ENCODE data around the gene MMEL1.

MMEL1 gene

GRCh38 chr1:2606881-2607621 is 25.8 kb downstream of the MMEL1 start:
- no peaks in the 10 kb centered on the region for H3K27me3 ChIP-seq (ENCODE audit: insufficient read depth, poor library complexity, severe bottlenecking)
- DNase-seq (ENCODE audit: low read depth in 1 of 2, low spot score in 1 of 2), result no peak
- TF ChIP-seq REST (IDR thresholded peaks at IDR 0.05; ENCODE audit: insufficient replicate concordance, low read depth), result no peak
- no peak for TF ChIP-seq POLR2AphosphoS5 (IDR thresholded peaks at IDR 0.05; ENCODE audit: low read depth)
- TF ChIP-seq GABPA (IDR thresholded peaks at IDR 0.05; ENCODE audit: low read depth), result no peak
- TF ChIP-seq SPI1 (IDR thresholded peaks at IDR 0.05; ENCODE audit: borderline replicate concordance, low read depth), result no peak
- no peak for TF ChIP-seq CTCF (IDR thresholded peaks at IDR 0.05; ENCODE audit: insufficient read depth, low read length)
- H3K27ac ChIP-seq (replicated peaks), result no peak overlapping the region
- H3K4me3 ChIP-seq (replicated peaks; ENCODE audit: insufficient read depth, low read length), result no peak overlapping the region

- H3K4me3 ChIP-seq (replicated peaks; ENCODE audit: insufficient read depth, low read length), result no peak overlapping the region
- H3K27ac ChIP-seq (replicated peaks), result no peak overlapping the region
- DNase-seq (ENCODE audit: low read depth in 1 of 2, low spot score in 1 of 2), result no peak
- TF ChIP-seq REST (IDR thresholded peaks at IDR 0.05; ENCODE audit: insufficient replicate concordance, low read depth), result no peak
- TF ChIP-seq CTCF (IDR thresholded peaks at IDR 0.05; ENCODE audit: insufficient read depth, low read length), result no peak
- no peak for TF ChIP-seq SPI1 (IDR thresholded peaks at IDR 0.05; ENCODE audit: borderline replicate concordance, low read depth)
- TF ChIP-seq POLR2AphosphoS5 (IDR thresholded peaks at IDR 0.05; ENCODE audit: low read depth), result no peak
- TF ChIP-seq GABPA (IDR thresholded peaks at IDR 0.05; ENCODE audit: low read depth), result no peak
- no peaks in the 10 kb centered on the region for H3K27me3 ChIP-seq (ENCODE audit: insufficient read depth, poor library complexity, severe bottlenecking)
Measured at GRCh38 chr1:2606396-2606880, 26.4 kb downstream of the MMEL1 start.

- DNase-seq (ENCODE audit: low read depth in 1 of 2, low spot score in 1 of 2), result no peak
- Histone ChIP-seq H3K27ac (replicated peaks) (no peak overlapping the region), H3K27me3 (ENCODE audit: insufficient read depth, poor library complexity, severe bottlenecking) (no peaks in the 10 kb centered on the region), H3K4me3 (replicated peaks; ENCODE audit: insufficient read depth, low read length) (no peak overlapping the region)
- TF ChIP-seq GABPA (IDR thresholded peaks at IDR 0.05; ENCODE audit: low read depth) (no peak), SPI1 (IDR thresholded peaks at IDR 0.05; ENCODE audit: borderline replicate concordance, low read depth) (no peak), POLR2AphosphoS5 (IDR thresholded peaks at IDR 0.05; ENCODE audit: low read depth) (no peak), REST (IDR thresholded peaks at IDR 0.05; ENCODE audit: insufficient replicate concordance, low read depth) (no peak), CTCF (IDR thresholded peaks at IDR 0.05; ENCODE audit: insufficient read depth, low read length) (no peak)
Measured at GRCh38 chr1:2605509-2606395, 27.1 kb downstream of the MMEL1 start.
